Lower leg skin (tissue), 3 donors: ENCODE data around the gene SAMD5.

ENCODE experiments used
- CTCF ChIP-seq, 3 donors: fragments of 450-650 bp; IDR thresholded peaks; one replicate each; pipeline ENCODE4 v1.5.1; 2016; ENCODE audit warnings: antibody characterized with exemption in 3 of 3, mild to moderate bottlenecking in 3 of 3, moderate library complexity in 2 of 3
- POLR2A ChIP-seq, 2 donors: fragments of 450-650 bp; IDR thresholded peaks; one replicate each; pipeline ENCODE4 v1.6.1; 2016 to 2017; ENCODE audit warnings: antibody characterized with exemption in 2 of 2, mild to moderate bottlenecking in 1 of 2, moderate library complexity in 1 of 2

- TF ChIP-seq POLR2A (IDR thresholded peaks at IDR 0.05) (no peak), CTCF (IDR thresholded peaks at IDR 0.05) (no peak)
These were observed 28.6 kb upstream of the SAMD5 start for GRCh38 chr6:147479857-147480256.
